HG03575 (cell line): Measurements from ENCODE around the gene TPBG.

Experiments used
- ATAC-seq: cut with Tn5 transposase; IDR thresholded peaks from one replicate; pipeline ENCODE4 v1.9.1; 2021; ENCODE audit not compliant: unreplicated experiment, insufficient number of reproducible peaks, low FRiP score; ENCODE audit errors: extremely low read depth

Gene TPBG, protein sequence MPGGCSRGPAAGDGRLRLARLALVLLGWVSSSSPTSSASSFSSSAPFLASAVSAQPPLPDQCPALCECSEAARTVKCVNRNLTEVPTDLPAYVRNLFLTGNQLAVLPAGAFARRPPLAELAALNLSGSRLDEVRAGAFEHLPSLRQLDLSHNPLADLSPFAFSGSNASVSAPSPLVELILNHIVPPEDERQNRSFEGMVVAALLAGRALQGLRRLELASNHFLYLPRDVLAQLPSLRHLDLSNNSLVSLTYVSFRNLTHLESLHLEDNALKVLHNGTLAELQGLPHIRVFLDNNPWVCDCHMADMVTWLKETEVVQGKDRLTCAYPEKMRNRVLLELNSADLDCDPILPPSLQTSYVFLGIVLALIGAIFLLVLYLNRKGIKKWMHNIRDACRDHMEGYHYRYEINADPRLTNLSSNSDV

DNA sequence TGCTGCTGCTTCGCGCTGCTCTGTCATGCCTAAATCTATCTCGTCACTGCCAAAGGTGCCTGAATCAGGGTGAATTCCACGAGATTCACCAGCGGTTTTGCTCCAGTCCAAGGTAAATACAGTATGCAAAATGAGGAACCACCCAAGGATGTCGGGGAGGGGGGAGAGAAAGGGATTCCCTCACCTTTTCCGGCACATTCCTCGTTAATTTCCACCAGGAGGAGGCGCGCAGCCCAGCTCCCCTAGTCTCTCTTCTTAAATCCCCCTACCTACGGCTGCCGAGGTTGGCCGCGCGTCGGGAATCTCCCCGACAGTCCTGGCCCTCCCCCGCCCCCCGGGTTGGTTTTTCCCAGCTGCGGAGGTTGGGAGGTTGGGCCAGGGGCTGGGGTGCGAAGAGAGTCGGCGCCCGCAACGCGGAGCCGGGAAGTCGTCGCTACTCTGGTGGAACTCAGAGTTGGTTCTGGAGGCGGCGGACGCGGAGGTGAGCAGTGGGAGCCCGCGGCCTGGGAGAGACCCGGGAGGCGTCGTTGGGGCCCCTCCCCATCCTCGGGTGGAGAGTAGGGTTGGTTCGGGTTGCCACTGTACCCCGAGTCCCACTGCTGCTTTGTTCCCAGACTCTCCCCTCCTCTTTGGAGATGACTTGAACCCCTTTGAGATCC is at the start of gene TPBG:
Gene TPBG, plus strand, starts transcription at position 390 of the 659 bp plus-strand sequence. CDS start 1,145 bp downstream, outside the sequence.
- ATAC-seq = no peak

DNA sequence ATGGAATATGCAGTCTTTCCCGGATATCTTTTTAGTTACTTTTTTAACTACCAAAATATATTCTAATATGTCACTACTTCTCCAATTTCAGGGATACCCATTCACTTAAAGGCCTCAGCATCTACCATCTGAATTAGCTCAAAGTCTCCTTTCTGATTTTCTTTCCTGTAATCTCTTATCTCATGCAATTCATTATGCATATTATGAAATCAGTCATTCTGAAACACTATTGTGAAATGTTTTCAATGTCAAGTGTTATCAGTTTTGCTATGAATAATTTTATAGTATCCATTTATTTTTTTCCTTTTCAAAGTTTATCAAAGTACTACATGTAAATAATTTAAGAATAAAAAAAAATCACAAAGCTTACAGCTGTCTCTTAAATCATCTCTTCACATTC is 41.2 kb upstream of the TPBG start:
- ATAC-seq = no peak

DNA sequence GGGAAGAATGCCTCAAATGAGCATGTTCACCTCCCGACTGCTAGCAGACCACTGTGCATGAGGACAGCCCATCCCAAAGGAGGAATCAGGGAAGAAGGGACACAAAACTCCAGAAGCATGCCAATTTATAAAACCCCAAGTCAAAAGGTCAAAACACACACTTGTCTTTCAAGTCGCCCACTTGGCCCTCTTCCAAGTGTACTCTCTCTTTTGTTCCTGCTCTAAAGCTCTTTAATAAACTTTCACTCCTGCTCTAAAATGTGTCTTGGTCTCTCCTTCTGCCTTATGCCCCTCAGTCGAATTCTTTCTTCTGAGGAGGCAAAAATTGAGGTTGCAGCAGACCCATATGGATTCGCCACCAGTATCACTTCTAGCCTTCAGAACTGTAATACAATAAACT is 33.9 kb upstream of the TPBG start:
- ATAC-seq = no peak

DNA sequence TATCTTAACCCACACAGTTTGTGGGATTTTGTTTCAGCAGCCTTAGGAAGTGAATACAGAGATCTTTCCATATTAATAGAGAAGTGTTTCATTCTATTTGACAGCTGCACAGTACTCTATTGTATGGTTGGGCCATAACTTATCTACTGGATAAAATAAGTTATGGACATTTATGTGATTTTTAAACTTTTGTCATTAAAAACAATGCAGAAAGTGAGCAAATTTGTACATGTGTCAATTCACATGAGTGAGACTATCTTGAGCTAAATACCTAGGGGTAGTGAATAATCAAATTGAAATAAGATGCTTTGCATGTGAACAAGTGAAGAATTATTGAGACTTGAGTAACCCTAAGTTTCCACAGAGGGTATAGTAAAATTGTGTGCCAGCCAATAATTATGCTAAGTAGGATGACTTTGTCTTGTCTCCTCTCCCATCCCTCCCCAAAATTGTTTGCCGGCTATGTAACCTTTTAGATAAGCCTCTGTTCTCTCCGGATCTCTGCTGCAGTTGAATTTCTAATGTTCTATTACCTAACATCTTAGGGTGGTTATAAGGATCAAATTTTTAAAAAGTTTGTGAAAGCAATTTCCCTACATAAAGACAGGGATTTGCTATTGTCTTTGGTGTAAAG is 33.3 kb upstream of the TPBG start:
- no peak for ATAC-seq

DNA sequence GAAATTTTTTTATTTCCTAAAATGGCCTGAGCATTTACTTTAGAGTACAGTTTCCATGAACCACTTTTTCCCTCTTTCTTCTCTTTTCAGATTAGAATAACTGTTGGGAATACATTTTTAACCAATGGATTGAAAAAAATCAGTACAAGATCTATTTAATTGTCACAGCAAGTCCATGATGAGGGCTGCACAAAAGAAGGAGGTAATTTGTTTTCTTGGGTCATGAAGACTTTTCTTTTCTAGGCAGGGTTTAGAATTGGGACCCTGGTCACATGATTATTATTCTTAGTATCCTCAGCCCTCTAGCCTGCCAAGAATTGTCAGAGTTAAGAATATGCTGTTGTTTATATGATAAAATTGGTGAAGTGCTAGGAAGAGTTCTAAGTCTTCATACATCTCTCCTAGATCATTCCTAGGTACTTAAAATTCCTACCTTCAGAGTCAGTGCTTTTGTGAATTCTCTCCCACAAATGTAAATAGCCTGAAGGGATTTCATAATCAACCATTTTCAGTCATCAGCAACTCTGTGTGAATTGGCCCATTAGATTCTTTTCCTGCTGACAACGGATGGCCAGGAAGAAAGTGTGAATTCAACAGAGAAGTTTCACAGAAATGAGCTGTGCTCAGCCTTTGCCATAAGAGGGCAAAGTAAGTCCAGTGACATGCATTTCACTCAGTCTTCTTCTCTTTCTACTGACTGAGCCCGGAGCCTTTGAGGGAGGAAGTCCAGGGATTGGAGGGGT is 32.4 kb upstream of the TPBG start:
- ATAC-seq = no peak

DNA sequence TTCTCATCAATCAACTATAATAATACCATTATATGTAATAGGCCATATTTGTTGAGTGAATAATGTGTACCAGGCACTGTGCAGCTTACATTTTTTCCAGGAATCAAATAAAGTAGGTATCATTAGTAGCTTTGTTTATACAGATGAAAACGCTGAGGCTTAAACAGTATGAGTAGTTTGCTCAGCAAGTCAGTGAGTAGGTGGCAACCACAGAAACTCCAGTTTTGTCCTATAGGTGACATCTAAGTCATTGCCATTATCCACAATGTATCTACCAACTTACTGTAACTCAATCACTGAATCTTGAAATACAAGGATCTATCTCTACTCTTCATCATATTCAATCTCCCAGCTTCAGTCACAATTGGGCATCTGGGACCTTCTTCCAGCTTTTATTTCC is 29.8 kb upstream of the TPBG start:
- no peak for ATAC-seq

DNA sequence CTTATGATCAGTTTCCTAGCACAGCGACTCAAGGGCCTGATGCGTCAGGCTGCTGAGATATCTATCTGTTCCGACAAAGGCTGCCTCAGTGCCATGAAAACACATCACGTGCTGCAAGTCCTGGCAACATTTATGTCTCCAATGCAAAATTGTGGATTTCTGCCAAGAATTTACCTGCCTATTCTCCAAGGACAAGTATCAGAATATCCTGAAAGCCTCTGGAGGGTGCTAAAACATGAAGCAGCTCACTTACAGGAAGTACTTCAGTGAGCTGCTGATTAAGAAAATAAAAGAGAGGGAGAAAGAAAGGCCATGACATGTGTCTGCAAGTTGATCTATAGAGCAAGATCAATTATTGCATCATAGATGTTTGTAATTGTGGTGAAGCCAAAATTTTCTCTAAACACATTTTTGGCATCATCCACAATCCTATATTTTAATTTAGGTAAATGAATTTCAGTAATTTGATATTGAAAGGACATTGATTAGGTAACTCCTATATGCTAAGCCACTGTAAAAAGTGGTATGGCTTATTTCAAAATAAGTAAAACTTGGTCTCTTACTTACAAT is 25.8 kb upstream of the TPBG start:
- no peak for ATAC-seq

DNA sequence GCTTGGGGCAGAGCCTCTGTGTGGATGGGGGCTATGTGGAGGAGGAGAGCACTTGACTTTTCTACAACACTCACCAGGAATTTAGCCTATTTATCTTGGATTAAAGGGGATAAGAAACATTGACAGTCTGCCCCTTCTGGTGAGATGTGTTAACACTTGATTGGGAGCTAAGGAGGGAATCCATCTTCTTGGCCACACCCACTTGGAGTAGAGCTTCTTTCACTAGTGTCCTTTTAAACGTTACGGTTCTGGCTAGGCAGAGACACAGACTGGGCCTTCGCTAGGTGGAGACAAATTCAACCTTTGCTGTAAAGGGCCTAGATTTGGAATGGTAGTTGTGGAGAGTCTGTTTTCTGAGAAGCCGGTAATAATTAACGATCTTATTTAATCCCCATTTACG is 15.5 kb upstream of the TPBG start:
- no peak for ATAC-seq

DNA sequence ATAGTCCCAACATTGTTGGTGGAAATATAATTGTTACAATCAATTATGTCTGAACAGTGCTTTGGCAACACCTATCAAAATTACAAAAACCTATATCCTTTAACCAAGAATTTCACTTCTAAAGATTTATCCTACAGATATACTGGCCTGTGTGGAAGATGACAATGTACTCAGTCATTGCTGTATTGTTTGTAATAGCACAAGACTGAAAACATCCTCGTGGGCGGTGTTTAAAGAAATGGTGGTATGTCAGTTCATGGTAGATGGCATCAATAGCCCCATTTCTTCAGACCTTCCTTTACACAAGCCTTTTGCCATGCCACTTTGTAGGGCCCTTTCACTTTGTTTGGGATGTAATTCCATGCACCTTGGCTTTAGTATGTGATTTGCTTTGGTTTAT is 9.8 kb upstream of the TPBG start:
- ATAC-seq = no peak

DNA sequence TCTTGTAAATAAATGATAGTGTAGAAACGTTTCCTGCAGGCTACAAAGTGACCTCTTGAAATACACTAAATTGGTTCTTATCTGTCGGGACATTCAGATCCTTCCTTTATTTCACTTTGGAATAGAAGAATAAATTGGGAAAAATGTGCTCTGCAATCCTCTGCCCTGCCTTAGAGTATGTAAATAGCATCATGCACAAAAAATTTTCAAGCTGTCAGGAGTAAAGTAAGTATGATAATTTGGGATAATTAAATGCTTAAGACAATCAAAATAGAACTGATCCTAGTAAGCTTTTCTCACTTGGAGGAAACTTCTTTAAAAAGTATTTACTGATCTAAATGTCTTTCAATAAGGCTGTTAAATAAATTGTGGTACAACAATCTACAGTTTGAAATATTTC is 3.1 kb upstream of the TPBG start:
- ATAC-seq = no peak

DNA sequence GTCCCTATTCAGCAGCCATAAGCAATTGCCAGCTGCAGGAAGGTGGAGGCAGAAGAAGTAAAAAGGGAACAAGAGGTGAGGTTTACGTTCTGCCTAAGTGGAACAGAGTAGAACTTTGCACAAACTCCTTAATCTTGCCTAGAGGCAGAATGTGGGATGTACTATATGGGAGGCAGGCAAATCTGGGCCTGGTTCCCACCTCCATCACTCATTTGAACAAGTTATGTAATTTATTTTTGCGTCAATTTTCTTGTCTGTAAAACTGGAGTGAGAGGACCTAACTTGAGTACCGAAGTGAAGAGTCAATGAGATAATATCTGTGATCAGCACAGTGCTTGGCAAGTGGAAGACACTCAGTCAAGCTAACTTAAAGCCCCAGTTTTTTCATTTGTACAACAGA is 2.0 kb upstream of the TPBG start:
- no peak for ATAC-seq

DNA sequence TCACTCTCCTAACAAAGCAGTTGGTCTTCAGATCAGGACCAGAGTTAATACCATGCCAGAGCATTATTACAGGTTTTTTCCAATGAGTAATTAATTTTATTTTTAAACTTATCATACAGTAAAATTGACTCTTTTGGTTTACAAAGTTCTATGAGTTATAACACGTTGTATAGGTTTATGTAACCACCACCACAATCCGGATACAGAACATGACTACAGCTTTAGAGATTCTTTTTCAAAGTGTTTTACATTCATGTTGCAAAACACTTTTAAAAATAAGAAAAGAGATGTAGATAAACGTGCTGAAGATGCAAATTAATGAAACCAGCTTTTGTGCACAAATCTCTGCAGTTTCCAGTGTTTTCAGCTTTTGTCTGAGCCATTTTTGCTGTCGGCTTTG is 1.5 kb upstream of the TPBG start:
- ATAC-seq = no peak

DNA sequence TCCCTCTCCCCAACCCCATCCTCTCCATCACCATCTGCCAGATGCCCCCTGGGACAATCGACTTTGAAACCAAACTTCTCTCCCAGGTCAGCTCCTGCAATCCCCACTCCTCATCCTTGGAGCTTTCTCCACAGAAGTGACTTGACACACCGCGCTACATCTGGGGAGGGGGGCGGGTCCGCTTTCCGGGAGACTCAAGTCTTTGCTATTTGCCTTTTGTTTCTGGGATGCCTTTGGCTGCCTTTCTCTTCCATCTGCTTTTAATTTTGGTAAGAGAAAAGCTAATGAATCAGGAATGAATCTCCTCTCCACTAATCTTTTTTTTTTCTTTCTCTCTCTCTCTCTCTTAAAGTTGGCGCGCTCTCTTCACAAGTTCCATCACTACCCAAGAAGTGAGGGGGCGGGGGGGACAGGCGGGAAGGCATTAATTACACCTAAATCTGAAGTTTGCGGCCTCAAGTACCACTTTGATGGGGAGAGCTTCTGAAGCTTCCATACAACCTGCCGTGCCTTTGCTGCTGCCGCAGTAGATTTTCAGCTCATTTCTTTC is 664 bp upstream of the TPBG start:
- ATAC-seq = no peak

DNA sequence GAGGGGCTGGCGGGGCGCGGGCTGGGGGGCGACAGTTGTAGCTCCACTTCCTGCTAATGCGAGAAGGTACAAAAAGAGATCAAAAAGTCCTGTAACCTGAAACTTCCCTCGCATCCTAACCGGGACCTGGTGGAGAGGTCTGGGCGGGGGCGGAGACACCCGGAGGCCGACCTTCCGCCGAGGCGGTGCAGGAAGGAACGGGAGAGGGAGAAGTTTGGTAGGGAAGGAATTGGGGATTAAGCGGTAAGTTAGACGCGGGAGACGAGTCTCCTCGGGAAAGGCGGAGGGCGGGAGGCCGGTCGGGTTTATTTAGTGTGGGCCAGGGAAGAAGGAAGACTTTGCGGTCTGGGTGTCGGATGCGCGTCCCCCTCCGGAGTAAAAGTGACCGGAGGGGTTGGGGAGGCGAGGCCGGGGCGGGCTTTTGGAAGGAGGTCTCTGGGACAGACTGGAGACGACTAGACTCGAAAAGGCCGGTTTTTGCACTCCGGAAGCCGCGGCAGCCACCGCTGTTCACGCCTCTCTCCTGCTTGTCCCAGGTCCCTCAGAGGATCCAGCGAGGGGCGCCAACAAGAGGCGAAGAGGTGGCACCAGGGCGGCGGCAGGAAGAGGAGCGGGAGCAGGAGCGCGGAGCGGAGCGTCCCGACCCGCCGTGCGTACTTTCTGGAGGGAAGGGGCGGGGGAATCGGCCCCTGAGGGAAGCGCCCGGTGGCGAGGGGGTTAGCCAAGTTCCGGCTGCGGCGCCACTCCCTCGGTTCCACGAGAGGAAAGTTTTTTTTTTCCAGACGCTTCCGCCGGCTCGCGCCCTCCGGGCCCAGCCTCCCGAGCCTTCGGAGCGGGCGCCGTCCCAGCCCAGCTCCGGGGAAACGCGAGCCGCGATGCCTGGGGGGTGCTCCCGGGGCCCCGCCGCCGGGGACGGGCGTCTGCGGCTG is 734 bp downstream of the TPBG start:
- no peak for ATAC-seq

DNA sequence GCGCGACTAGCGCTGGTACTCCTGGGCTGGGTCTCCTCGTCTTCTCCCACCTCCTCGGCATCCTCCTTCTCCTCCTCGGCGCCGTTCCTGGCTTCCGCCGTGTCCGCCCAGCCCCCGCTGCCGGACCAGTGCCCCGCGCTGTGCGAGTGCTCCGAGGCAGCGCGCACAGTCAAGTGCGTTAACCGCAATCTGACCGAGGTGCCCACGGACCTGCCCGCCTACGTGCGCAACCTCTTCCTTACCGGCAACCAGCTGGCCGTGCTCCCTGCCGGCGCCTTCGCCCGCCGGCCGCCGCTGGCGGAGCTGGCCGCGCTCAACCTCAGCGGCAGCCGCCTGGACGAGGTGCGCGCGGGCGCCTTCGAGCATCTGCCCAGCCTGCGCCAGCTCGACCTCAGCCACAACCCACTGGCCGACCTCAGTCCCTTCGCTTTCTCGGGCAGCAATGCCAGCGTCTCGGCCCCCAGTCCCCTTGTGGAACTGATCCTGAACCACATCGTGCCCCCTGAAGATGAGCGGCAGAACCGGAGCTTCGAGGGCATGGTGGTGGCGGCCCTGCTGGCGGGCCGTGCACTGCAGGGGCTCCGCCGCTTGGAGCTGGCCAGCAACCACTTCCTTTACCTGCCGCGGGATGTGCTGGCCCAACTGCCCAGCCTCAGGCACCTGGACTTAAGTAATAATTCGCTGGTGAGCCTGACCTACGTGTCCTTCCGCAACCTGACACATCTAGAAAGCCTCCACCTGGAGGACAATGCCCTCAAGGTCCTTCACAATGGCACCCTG is 1.6 kb downstream of the TPBG start:
- no peak for ATAC-seq

DNA sequence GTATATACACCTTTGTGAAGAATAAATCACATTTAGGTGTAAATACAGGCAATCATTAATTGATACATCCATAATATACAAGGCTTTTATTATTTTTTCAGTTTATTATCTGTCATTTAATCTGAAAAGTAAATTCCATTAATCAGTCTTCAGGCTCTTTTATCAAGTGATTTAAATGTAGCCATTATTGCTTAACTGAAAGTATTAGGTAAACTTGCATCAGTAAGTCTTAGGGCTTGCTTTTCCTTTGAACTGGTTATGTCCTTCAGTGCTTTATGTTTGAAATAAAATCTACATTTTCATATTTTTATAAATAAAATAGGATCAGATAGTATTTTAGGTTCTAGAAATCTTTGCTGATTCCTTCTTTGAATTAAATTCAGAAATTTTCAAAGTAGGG is 4.1 kb downstream of the TPBG start:
- ATAC-seq = no peak

DNA sequence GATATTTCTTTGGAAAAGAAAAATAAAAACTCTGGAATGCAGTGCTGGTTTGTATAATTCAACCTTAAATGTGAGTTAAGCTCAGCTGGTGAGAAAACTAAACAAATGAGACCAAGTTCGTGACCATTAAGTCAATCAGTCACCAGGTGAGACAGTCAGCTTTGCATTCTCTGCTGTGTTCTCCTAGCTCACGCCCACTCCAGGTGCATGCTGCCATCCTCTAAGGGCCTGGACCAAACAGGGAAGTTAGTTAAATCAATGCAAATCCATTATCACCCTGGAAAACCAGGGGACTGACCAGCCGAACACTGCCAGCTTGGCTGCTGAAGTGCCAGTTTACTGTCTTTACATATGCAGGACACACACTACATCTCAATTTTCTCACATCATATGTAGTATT is 7.2 kb downstream of the TPBG start:
- no peak for ATAC-seq
